ENCODE results near the gene YTHDC2. TPM values are rescaled to one million over a fixed set of nuclear protein-coding genes. Genes with fewer than 3 reads are reported as not detected.

YTHDC2 gene
- total and polyA plus RNA-seq, 10 of the 15 experiments (the other 5 are each of a cell fraction or from before 2014, with no cell fraction given) = 3.8 to 25.8 (median 16.4) TPM

GRCh38 chr5:113526421-113526820, 12.9 kb downstream of the YTHDC2 start (continued):
- TF ChIP-seq STAT1 (conservative IDR thresholded peaks at IDR 0.05) (no peak), TAF1 (IDR thresholded peaks at IDR 0.05; ENCODE audit: borderline replicate concordance, low read depth, low read length) (no peak), BCL3 (IDR thresholded peaks at IDR 0.05; ENCODE audit: borderline replicate concordance, insufficient read depth, low read depth, low read length, poor library complexity, severe bottlenecking) (no peak), SP1 (IDR thresholded peaks at IDR 0.05; ENCODE audit: low read depth, low read length) (no peak), ZNF217 (IDR thresholded peaks at IDR 0.05) (no peak)

- in situ Hi-C loops (cut with MboI) = no loop called here
- SMC1A ChIA-PET (ENCODE audit: uncharacterized antibody, unreplicated experiment) = interaction anchor here (1.2 kb wide), 1 partner anchor 12 kb away, joined by 4 read pairs; no protein-coding TSS in a partner anchor
- H3K9me3 ChIP-seq (replicated peaks; ENCODE audit: control insufficient read depth, insufficient read depth, low read length) = peaks cover 7% of the 10 kb centered on the region
- no peaks in the 10 kb centered on the region for H4K20me1 ChIP-seq (ENCODE audit: control insufficient read depth, insufficient read depth)
- RAD21 ChIA-PET (ENCODE audit: unreplicated experiment) = no interaction called here
- WGBS (ENCODE audit: insufficient coverage, insufficient replicate concordance, low lambda C conversion rate, missing lambda C conversion rate) = 96% methylated on average over 5 of the region's 5 CpGs
- CTCF ChIA-PET = no interaction called here
- H3K79me2 ChIP-seq (ENCODE audit: control insufficient read depth, insufficient read depth, low read length) = peaks cover 6% of the 10 kb centered on the region
- no peak overlapping the region for H3K4me2 ChIP-seq (ENCODE audit: control insufficient read depth, insufficient read depth)
- H3K27me3 ChIP-seq (replicated peaks in 1 of 2; ENCODE audit: control insufficient read depth in 2 of 2, insufficient read depth in 2 of 2, low read length in 1 of 2) = no peaks in the 10 kb centered on the region
- DNase-seq (ENCODE audit: low read depth, low spot score) (no peak), FAIRE-seq (no peak), ATAC-seq (no peak)
- POLR2A ChIA-PET = no interaction called here
- no peak overlapping the region for H3K9ac ChIP-seq (ENCODE audit: control insufficient read depth, insufficient read depth, low read length)
- BruUV-seq (replicated peaks) = no TSS peak
- intact Hi-C loops (cut with micrococcal nuclease; ENCODE audit: unreplicated experiment) = no loop called here
- no peak overlapping the region for H3K27ac ChIP-seq (ENCODE audit: control insufficient read depth, insufficient read depth)
- H3K36me3 ChIP-seq (ENCODE audit: control insufficient read depth in 2 of 2, insufficient read depth in 2 of 2, low read length in 1 of 2) = peaks cover 0 to 4% of the 10 kb centered on the region in 2 experiments; a peak in 1 of 4 replicates
- H3K4me3 ChIP-seq = no peak overlapping the region
- no peak overlapping the region for H2AFZ ChIP-seq (ENCODE audit: control insufficient read depth, low read depth, low read length)
- TF ChIP-seq CHD4 (IDR thresholded peaks at IDR 0.05) (no peak), HDAC2 (IDR thresholded peaks at IDR 0.05) (no peak), IRF5 (IDR thresholded peaks at IDR 0.05; ENCODE audit: borderline replicate concordance) (no peak), EZH2 (IDR thresholded peaks at IDR 0.05; ENCODE audit: borderline replicate concordance, control insufficient read depth, low read depth, low read length) (no peak), SMARCA5 (IDR thresholded peaks at IDR 0.05) (no peak), JUND (IDR thresholded peaks at IDR 0.05; ENCODE audit: low read depth, low read length) (no peak), CBX5 (IDR thresholded peaks at IDR 0.05; ENCODE audit: low read depth) (no peak), ZBED1 (IDR thresholded peaks at IDR 0.05; ENCODE audit: borderline replicate concordance) (no peak), ZZZ3 (IDR thresholded peaks at IDR 0.05; ENCODE audit: control insufficient read depth, insufficient read length, low read depth) (no peak), ZNF24 (IDR thresholded peaks at IDR 0.05) (no peak), SIX5 (IDR thresholded peaks at IDR 0.05; ENCODE audit: low read depth, low read length, severe bottlenecking) (no peak)
- peaks cover 4% of the 10 kb centered on the region; the same call in 1 of the 2 replicates for H3K4me1 ChIP-seq (ENCODE audit: control insufficient read depth, insufficient read depth, low read length)
These were observed 14.3 kb downstream of the YTHDC2 start for GRCh38 chr5:113527746-113528145.
